ENCODE data around the gene FAM174C.

The FAM174C gene

DNA sequence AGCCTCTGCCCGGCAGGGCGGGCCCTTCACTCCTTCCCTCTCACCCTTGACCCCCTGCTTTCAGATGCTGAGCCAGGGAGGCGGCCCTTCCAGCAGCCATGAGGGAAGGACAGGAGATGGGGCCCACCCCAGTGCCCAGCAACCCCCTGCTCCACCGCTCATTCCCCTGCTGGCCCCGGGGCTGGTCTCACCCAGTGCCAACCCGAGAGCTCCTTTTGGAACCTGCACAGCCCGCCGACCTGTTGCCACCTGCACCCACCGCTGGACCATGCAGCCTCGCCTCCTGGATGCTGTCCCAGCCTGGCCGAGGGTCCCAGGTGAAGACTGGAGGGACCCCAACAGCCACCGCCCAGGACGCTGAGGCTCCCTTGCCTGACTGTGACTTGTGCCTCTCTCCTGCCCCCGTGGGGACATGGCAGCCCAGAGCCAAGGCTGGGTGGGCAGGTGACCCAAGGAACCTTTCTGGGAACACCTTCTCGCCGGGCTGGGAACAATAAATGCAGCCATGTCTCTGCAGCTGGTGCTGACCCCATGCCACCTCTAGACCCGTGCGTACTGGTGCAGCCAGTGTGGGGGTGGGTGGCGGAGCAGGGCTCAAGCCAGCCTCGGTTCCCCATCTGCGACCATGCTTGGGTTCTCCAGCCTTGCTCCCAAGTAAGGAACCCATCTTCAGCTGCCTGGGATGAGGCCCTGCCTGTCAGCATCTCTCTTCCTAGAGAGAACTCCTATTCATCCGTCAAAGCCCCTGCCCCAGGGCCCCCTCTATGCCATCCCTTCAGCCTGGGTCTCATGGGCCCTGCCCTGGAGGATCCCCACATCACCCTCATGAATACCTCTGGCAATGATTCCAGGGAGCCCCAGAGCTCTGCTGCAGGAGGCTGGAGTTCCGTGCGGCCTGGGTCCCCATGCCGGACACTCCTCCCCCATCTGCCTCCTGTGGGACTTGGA, 3.7 kb downstream of the FAM174C start:
- peaks cover 43% of the 10 kb centered on the region for H3K36me3 Mint-ChIP-seq
- H3K4me3 Mint-ChIP-seq: no peak overlapping the region
- no peaks in the 10 kb centered on the region for H3K9me3 Mint-ChIP-seq
- ATAC-seq: no peak
- no peak overlapping the region for H3K27ac Mint-ChIP-seq
- peaks cover 23% of the 10 kb centered on the region for H3K27me3 Mint-ChIP-seq
- H3K4me1 Mint-ChIP-seq: peaks cover 32% of the 10 kb centered on the region

DNA sequence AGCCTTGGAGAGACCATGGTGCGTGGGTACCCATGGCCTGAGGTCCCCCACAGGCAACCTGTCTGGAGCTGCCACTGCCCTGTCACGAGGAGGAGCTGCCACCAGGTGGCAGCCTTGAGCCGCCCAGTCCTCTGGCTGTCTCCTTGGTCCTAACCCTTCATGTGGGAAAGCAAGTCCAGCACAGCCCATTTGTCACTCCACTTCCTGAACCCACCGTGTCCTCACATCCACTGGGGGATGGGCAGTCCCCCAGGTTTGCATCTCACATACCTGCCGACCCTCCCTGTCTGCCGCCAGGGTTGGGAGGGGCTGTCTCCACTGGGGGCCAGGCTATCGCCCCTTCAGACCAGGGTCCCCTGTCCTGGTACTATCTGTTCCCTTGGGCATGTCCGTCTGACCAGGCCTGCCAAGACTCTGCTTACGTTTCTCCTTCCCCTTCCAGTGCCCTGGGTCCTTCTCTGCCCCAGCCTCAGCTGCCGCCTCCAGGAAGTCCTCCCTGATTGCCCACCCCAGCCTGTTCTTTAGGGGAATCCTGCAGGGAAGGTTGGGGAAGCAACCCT, 4.5 kb downstream of the FAM174C start:
- Mint-ChIP-seq H3K4me1 (peaks cover 38% of the 10 kb centered on the region), H3K9me3 (no peaks in the 10 kb centered on the region), H3K27me3 (peaks cover 32% of the 10 kb centered on the region), H3K27ac (no peak overlapping the region), H3K4me3 (no peak overlapping the region), H3K36me3 (peaks cover 40% of the 10 kb centered on the region)
- ATAC-seq: no peak

DNA sequence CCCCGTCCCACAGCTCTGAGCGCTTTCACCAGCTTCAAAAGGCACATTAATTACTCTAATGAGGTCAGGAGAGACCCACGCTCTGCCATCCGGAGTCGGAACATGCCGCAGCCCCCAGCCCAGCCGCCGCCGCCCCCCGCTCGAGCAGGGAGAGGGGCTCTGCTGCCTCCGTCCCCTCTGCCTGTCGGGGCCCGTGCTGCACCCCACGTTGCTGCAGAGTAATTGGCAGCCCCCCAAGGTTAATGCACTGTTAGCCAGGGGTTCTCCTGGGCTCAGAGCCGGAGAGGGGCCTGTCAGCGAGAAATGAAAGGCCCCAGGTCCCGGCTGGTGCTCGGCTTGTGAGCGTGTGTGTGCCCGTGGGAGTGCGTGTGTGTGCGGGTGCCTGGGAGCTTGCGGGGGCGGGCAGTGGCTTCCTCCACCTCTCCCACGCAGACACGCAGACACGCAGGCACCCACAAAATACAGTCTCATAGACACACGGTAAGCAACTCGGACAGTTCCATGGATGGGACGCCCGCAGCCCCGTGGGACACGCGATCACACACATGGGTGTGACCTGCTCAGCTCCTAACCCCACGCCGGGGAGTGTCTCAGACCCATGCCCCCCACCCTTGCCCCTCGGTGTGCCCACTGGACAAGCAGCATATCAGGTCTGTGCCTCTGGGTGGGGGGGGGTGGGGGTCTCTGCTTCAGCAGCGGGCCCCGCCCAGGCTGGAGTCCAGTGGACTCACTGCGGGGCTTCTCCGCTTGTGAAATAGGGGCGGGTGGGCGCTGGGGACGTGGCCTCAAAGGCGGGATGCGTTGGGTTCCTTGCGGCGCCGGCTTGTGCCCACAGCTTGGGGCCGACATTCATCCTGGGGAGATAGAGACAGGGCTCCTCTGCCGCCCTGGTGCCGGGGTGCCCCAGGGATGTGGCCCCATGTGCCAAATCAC, 5.6 kb downstream of the FAM174C start:
- H3K4me3 Mint-ChIP-seq: no peak overlapping the region
- no peaks in the 10 kb centered on the region for H3K9me3 Mint-ChIP-seq
- H3K4me1 Mint-ChIP-seq: peaks cover 43% of the 10 kb centered on the region
- no peak overlapping the region for H3K27ac Mint-ChIP-seq
- H3K27me3 Mint-ChIP-seq: peaks cover 38% of the 10 kb centered on the region
- ATAC-seq: no peak
- peaks cover 34% of the 10 kb centered on the region for H3K36me3 Mint-ChIP-seq

DNA sequence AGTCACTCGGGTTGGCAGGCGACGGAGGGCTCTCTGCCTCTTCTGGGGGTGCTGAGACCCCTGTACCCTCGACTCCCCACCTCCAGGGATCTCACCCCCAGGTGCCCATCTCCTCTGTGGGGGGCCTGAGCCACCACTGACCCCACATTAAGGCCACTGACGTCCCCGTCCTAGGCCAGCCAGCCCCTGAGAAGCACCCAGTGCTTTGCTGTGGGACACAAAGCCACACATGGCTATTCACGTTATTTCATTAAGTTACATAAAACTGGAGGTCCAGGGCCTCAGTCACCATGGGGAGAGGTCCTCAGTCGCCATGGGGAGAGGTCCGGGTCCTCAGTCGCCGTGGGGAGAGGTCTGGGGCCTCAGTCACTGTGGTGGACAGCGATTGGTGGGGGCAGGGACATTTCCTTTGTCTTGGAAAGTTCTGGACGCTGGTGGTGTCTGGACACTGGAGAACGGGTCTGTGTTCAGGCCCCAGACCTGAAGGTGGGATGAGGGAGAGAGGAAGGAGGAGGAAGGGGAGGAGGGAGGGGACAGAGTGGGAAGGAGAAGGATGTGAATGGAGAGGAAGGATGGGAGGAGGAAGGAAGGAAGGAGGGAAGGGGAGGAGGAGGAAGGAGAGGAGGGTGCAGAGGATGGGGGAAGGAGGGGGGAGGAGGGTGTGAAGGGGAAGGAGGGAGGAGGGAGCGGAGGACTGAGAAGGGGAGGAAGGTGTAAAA, 6.4 kb downstream of the FAM174C start:
- Mint-ChIP-seq H3K27ac (no peak overlapping the region), H3K4me3 (no peak overlapping the region), H3K4me1 (peaks cover 43% of the 10 kb centered on the region)

DNA sequence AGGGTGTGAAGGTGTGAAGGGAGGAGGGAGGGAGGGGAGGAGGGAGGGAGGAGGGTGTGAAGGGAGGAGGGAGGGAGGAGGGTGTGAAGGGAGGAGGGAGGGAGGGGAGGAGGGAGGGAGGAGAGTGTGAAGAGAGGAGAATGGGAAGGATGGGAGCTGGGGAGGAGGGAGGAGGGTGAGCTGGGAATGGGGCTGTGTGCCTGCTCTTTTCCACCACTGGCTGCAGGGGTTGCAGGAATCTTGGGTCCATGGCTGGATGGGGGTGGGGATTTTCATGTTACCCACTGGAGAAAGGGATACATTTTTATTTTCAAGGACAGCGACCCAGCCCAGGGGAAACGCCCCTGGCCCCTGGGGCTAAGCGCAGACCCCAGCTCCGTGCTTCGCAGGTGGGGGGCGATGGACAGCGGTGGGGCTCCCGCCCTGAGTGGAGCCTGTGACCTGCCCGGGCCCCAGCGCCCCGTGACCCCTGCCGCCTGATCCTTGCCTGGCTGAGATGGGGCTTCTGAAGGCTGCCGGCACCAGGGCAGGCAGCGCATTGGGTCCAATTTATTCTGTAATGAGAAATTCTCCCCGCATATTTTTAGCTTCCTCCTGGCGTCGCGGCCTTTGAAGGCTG, 7.4 kb downstream of the FAM174C start:
- Mint-ChIP-seq H3K9me3 (no peaks in the 10 kb centered on the region), H3K4me1 (peaks cover 39% of the 10 kb centered on the region), H3K27ac (no peak overlapping the region), H3K36me3 (peaks cover 26% of the 10 kb centered on the region), H3K4me3 (no peak overlapping the region), H3K27me3 (peaks cover 52% of the 10 kb centered on the region)
- ATAC-seq: no peak

More for the DNA sequence above, 6.4 kb downstream of the FAM174C start:
- Mint-ChIP-seq H3K36me3 (peaks cover 30% of the 10 kb centered on the region), H3K9me3 (no peaks in the 10 kb centered on the region), H3K27me3 (peaks cover 45% of the 10 kb centered on the region)
- ATAC-seq: no peak

DNA sequence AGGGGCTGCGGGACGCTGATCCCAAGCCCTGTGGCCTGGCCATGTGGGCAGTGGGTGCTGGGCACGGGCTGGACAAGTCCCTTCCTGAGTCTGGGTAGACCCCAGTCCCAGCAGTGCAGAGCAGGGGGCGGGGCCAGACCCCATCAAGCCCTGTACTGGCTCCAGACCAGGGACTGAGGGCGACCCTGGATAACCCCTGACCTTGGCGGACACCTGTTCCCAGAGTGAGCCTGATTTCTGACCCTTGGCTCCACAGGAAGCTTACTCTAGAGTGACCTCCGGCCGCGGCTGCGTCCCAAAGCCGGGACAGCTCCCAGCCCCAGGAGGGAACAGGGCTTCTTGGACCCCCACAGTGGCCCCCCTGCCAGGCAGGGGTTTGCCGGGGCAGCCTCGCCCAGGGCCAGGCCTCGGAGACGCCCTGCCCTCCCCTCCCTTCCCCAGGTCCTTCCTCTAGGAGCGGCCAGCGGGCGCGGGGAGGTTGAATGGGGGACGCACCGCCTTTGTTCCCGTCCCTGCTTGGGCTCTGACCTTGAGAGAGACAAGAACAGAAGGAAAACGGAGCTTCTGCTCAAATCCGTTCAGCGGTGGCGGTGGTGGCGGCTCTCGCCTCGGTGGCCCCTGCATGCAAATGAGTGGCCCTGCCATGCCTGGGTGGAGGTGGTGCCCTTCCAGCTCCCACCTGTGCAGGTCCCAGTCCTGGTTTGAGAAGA, 8.0 kb downstream of the FAM174C start:
- Mint-ChIP-seq H3K27ac (no peak overlapping the region), H3K4me3 (no peak overlapping the region), H3K9me3 (no peaks in the 10 kb centered on the region), H3K36me3 (peaks cover 20% of the 10 kb centered on the region), H3K27me3 (peaks cover 59% of the 10 kb centered on the region), H3K4me1 (peaks cover 33% of the 10 kb centered on the region)
- ATAC-seq: no peak

DNA sequence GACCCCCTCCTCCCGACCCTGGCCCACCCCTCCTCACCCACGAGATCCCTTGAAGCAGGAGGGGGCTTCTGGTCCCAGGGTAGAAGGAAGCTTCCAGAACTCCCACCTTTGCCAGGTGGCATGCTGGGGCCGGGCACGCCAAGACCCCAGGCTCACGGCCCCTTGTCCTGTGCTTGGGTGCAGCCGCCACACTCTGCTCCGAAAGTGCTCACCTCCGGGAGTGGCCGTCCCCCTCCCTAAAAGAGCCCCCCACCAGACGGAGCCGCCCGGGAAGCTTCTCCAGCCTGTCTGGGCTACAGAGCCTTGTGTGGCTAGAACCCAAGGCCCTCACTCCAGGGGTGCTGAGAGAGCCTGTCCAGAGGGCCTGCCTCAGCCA, 8.6 kb downstream of the FAM174C start:
- Mint-ChIP-seq H3K4me1 (peaks cover 33% of the 10 kb centered on the region), H3K4me3 (no peak overlapping the region), H3K36me3 (peaks cover 18% of the 10 kb centered on the region), H3K27me3 (peaks cover 60% of the 10 kb centered on the region), H3K9me3 (no peaks in the 10 kb centered on the region), H3K27ac (no peak overlapping the region)
- no peak for ATAC-seq

DNA sequence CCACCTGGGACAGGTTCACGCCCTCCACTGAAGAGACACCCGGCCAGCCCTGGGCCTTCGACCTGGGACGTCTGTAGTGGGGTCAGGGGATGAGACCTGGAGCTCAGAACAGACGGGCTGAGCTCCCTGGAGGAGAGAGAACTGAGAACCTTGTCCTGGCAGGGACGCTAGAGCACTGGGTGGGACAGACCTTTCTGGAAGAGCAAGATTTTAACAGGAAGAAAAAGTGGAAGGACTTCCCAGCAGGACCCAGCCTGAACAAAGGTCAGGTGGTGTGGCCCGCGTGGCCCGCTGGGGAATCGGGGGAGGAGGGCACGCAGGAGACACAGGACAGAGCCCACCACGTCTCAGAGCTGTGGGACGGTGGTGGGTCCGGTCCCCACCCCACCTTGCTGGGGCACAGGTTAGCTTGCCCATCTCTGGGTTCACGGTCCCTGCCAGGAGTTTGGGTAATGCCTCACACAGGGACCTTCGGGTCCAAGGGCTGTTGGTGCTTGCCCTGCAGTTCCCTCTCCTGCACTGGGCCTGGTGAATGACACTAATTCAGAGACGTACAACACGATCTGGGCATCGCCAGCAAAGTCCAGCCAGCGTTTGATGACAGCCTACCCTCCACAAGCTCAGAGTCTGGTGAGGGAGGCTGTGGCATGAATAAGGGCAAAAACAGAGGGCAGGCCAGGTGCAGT, 9.1 kb downstream of the FAM174C start:
- peaks cover 65% of the 10 kb centered on the region for H3K27me3 Mint-ChIP-seq
- H3K4me3 Mint-ChIP-seq: peak overlapping the region; percentile 58
- H3K27ac Mint-ChIP-seq: no peak overlapping the region
- peaks cover 13% of the 10 kb centered on the region for H3K36me3 Mint-ChIP-seq
- no peaks in the 10 kb centered on the region for H3K9me3 Mint-ChIP-seq
- peaks cover 32% of the 10 kb centered on the region for H3K4me1 Mint-ChIP-seq
- ATAC-seq: no peak

DNA sequence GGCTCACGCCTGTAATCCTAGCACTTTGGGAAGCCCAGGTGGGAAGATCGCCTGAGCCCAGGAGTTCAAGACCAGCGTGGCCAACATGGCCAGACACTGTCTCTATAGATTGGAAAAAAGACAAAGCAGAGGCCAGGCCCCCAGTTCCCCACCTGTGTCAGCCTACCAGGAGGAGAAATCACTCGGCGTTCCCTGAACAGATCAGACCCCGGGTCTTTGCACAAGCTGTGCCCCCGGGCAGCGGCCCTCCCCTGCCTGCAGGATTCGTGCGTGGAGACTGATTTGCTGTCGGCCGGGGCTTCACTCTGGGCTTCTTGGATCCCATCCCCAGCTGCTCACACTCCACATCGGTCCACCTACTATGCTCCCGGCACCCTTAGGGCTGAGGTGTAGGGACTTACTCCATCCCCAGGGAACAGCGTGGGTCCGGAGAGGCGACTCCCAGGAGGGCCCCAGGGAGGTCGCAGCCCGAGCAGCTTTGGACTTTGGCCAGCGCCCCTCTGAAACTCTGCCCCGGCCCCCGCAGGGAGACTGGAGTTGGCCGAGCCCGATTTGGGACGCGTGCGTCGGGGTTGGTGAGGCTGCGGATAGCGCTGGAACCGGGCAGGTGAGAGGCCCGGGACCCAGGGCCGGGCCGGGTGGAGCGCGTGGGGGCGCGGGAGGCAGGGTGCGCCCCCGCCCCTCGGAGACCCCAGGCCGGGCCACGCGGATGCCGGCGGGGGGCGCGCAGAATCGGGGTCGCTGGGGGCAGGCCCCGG, 9.8 kb downstream of the FAM174C start:
- Mint-ChIP-seq H3K4me1 (peaks cover 24% of the 10 kb centered on the region), H3K36me3 (peaks cover 5% of the 10 kb centered on the region), H3K4me3 (peak overlapping the region; percentile 58), H3K9me3 (no peaks in the 10 kb centered on the region), H3K27me3 (peaks cover 72% of the 10 kb centered on the region), H3K27ac (no peak overlapping the region)
- no peak for ATAC-seq

DNA sequence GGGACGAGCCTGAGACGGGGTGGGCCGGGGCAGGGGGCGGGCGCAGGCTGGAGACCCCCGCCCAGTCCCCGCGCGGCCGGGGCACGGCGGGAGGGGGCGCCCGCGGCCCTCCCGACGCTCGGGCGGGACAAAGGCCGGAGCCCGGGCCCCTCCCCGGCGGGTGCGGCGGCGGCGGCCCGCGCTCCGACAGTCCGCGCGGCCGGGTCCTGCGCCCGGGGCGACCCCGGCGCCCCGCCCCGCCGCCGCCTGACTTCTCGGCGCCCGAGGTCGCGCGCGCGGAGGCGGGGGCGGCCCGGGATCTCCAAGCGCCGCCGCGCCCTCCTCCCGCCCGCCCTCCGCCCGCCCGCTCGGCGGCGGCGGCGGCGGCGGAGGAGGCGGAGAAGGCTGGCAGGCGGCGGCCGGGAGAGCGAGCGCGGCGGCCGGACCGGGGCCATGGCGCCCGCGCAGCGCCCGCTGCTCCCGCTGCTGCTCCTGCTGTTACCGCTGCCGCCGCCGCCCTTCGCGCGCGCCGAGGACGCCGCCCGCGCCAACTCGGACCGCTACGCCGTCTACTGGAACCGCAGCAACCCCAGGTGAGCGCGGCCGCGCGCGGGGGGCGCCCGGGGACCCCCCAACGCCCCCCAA, 10.5 kb downstream of the FAM174C start, which contains the start of gene EFNA2:
TSS of gene EFNA2 (plus strand) at position 137 of the 624 bp plus-strand sequence. CDS start at position 433, 296 bp downstream.
- H3K4me3 Mint-ChIP-seq: peak within 1 kb of the TSS; percentile 76
- no peak for ATAC-seq
- H3K27me3 Mint-ChIP-seq: peaks cover 79% of the 10 kb centered on the region
- no peak within 1 kb of the TSS for H3K27ac Mint-ChIP-seq
- peaks cover 21% of the 10 kb centered on the region for H3K4me1 Mint-ChIP-seq
- H3K9me3 Mint-ChIP-seq: no peaks in the 10 kb centered on the region
- H3K36me3 Mint-ChIP-seq: no peaks in the 10 kb centered on the region

DNA sequence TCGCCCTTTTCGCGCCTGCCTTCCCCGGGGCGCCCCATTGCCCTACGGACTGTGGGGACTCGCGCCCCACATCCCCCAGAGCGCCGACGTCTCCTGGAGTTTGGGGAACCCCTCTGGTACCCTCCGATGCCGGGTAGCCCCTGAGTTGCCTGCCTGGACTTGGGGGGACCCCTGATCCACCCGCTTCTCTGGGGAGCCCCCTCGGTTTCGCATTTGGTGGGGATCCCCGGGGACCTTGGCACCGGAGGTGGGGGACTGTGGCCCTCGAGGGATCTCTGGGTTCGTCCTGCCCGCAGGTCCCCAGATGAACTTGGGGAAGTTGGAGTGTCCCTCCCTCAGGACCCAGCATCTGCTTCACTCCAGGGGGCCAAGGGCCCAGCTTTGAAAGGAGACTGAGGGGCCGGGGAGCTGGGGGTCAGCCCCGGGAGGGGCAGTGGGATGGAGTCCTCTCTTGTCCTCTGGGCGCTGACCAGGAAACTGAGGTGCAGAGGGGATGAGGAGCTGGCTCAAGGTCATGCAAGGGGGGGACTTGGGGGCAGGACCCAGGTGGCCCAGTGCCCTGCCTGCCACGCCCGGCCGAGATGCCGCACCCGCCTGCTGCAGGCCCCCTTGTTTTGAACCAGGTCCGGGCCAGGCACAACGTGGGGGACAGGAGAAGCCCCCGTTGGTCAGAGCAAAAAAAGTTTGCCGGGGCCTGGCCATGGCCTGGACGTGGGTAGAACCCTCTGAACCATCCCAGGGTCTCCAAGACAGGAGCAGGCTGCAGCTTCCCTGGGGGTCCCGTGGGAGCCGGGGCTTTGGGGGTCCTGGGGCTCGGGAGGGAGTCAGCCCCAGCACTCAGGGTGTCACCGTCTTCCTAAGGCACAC, 11.4 kb downstream of the FAM174C start:
- ATAC-seq: no peak
- Mint-ChIP-seq H3K4me3 (peak overlapping the region; percentile 76), H3K9me3 (no peaks in the 10 kb centered on the region), H3K27ac (no peak overlapping the region), H3K36me3 (no peaks in the 10 kb centered on the region), H3K27me3 (peaks cover 83% of the 10 kb centered on the region), H3K4me1 (peaks cover 28% of the 10 kb centered on the region)

Data from stimulated activated memory B cell treated with anti-CD40 and anti-IgM and Interleukin-4, amounts not matched to agents 10 μg/mL and 1 μg/mL and 100 μg/mL, for 72 hours (primary cell).